Measurements from ENCODE around the gene ZNHIT1.
"Not testable (repeated sequence)": the region's sequence is repeated elsewhere in the genome, so short reads cannot be mapped to it uniquely, and the experiment has no call there.

Gene ZNHIT1

GRCh38 chr7:101189109-101189508 lies 28.9 kb upstream of the ZNHIT1 start:
- no peak for DNase-seq

DNA sequence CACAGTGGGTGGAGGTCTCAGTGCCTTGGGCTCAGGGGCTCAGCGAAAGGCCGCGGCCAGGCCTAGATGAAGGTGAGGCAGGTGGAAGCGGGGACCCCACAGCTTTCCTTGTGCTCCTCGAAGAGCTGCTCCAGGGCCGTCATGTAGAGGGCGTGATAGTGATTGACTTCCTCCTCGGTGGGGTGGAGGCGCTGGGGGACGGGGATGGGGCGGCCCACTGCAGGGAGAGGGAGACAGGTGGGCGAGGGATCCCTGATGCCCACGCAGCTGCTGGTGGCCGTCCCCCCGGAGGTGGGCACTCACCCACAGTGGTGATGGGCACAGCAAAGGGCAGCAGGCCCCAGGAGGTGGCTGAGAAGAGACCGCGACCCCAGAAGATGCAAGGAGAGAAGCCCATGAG lies 22.1 kb upstream of the ZNHIT1 start:
- DNase-seq = no peak

DNA sequence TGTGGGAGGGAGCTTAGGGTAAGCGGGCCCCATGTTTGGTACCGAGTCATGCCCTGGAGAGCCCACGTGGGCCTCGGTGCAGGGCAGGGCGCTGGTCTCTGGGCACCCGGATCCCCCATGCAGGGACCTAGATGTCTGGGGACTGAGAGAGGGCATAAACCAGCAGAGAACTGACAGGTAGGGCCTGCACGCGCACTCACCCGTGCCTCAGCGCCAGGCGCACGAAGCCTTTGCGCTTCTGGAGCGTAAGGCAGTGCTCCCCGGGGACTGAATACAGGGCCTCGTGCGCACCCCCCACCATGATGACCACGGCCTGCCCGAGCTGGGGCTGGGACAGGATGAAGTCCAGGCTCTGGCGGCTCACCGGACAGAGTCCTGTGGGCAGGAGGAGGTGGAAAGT lies 20.0 kb upstream of the ZNHIT1 start:
- DNase-seq = no peak

GRCh38 chr7:101198476-101198875 lies 19.5 kb upstream of the ZNHIT1 start:
- no peak for DNase-seq

- DNase-seq = not testable (repeated sequence)
Observed at GRCh38 chr7:101199522-101199921, 18.4 kb upstream of the ZNHIT1 start.

DNA sequence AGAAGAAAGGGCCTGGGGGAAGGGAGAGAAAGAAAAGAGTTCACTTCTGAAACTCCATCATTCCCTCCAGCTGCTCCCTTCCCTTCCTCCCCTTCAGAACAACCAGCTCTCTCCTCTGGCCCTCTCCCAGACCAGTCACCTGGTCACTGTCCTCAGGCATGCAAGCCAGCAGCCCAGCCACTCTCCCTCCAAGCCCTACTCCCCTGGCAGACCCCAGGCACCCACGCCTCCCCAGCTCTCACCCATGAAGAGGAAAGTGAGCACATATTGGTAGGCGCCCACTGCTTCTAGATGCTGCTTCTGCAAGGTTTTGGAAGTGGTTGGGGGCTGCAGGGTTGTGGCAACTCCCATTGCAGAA lies 17.5 kb upstream of the ZNHIT1 start:
- no peak for DNase-seq

GRCh38 chr7:101200862-101201599 lies 16.9 kb upstream of the ZNHIT1 start, which contains the start of gene MOGAT3:
Gene MOGAT3, minus strand, starts transcription at chr7:101201036. Its CDS starts 182 bp downstream, at chr7:101200854.
- DNase-seq = no peak

- no peak for DNase-seq
Observed at GRCh38 chr7:101201695-101202602, 16.0 kb upstream of the ZNHIT1 start.

- DNase-seq = no peak
Observed at GRCh38 chr7:101202603-101202918, 15.4 kb upstream of the ZNHIT1 start.

GRCh38 chr7:101203740-101204738 lies 13.9 kb upstream of the ZNHIT1 start:
- peak in 2 of 5 donors; percentile 16 to 21 for DNase-seq

- DNase-seq = no peak
Observed at GRCh38 chr7:101205901-101206664, 11.9 kb upstream of the ZNHIT1 start.

DNA sequence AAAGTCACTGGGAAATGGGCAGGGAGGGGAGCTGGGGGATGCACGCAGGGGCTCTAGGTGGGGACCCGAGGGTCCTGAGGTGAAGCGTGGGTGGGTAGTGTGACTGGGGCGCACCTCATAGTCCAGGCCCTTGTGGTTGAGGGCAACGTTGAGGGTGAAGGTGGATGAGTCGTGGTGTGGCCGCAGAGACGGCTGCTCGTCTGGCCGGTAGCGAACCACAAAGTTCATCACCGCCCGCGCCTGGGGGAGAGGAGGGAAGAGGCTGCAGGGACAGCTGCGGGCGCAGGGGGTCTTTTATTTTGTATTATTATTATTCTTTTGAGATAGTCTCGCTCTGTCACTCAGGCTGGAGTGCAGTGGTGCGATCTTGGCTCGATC lies 11.3 kb upstream of the ZNHIT1 start:
- no peak for DNase-seq

GRCh38 chr7:101207459-101207858 lies 10.5 kb upstream of the ZNHIT1 start:
- no peak for DNase-seq

GRCh38 chr7:101208794-101209193 lies 9.2 kb upstream of the ZNHIT1 start:
- DNase-seq = no peak

DNA sequence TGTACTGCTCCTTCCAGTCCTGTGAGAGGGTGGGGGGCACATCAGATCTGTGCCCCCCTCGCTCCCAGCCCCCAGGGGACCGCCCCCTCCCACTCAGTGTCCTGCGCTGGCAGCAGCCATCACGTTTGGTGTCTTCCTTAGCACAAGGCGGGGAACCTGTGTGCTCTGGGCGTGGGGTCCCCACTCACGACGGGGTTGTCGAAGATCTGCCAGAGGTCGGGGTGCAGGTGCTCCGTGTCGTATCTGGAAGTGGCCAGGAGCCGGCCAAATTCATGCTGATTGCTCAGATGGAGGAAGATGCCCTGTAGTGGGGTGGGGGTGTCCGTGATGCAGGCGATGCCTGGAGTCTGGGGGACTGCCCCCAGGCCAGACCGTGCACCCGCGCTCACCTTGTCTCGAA lies 7.8 kb upstream of the ZNHIT1 start:
- DNase-seq = no peak

DNA sequence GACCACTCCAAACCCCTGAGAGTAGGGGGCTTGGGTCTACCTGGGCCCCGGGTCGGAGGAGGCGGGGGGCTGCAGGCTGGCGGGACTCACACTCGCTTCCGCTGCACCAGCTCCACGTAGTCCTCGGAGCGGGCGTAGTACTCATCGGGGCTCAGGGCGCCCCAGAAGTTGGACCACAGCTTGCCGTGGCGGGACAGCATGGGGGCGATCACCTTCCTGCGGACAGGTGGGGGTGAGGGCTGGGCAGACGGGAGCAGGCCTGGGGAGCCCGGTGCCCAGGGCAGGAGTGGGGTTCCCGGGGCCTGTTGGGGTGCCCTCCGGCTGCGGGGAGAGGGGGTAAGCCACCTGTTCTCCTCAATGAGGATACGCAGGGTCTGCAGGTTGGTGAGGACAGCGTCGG lies 6.5 kb upstream of the ZNHIT1 start:
- DNase-seq = no peak

DNA sequence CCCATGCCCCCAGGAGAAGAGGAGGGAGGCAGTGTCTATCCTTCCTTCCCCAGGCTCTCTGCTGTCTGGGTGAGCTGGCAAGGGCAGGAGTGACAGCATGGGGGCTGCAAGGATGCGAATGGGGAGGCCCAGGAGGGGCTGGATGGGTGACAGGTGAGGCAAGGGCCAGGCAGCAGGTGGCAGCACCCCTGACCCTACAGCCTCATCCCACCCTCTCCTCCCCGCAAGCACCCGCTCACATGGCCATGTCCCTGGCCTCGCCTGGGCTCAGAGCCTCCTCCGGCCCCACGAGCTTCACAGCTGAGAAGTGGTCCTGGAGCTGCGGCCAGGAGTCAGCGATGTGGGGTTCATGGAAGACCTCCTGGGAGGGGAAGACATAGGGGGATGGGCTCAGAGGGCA lies 6.0 kb upstream of the ZNHIT1 start:
- DNase-seq = no peak

- no peak for DNase-seq
Observed at GRCh38 chr7:101216001-101216859, 1.7 kb upstream of the ZNHIT1 start.

- DNase-seq = no peak
Observed at GRCh38 chr7:101216860-101217387, 1.0 kb upstream of the ZNHIT1 start.

DNA sequence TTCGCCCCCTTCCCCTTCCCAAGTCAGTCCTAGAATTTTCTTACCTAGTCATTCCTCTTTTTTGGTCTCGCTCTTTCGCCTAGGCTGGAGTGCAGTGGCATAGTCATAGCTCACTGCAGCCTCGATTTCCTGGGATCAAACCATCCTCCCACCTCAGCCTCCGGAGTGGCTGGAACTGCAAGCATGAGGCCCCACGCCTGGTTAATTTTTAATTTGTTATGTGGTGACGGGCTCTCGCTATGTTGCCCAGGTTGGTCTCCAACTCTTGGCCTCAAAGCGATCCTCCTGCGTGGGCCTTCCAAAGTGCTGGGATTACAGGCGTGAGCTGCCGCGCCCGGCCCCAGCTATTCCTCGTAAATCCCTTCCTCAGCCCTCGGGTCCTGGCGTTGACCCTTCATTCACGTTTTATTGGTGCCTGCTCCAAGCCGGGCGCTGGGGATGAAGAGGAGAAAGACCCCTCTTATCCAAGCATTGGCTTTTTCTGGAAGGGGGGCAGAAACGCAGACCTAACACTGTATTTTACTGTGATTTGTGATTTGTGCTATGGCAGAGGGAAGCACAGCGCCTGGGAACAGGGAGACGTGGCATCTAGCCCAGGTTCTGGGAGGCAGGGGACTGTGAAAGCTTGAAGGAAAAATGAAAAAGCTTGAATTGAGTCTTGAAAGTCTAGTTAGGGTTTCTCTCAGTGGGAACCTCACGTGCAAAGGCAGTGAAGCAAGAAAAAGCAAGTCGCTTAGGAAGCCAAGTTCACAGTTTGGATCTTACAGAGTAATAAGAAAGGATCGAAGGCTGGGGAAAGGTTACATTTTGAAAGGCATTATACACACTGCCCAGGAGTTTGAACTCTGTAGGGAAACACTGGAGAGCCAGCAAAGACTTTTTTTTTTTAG lies 516 bp downstream of the ZNHIT1 start:
- DNase-seq = no peak
